Ovary (tissue), 9 donors: ENCODE data around the gene ATP5MG. TPM values are rescaled to one million over a fixed set of nuclear protein-coding genes. Genes with fewer than 3 reads are reported as not detected.

Experiments
- DNase-seq, 5 donors: peaks; one replicate each; pipeline ENCODE4 v3.0.0-alpha.2; 2019 to 2020
- H3K27ac ChIP-seq, 2 donors: fragments of 200-600 bp; one replicate each; pipeline versions ENCODE4 v1.5.1 to v1.8.0; 2019 to 2022
- H3K27me3 ChIP-seq: fragments of 200-600 bp; one replicate; pipeline ENCODE4 v1.8.0; 2022
- H3K36me3 ChIP-seq: fragments of 200-600 bp; sonication (generic); one replicate; pipeline ENCODE4 v1.5.1; 2019
- H3K4me1 ChIP-seq: one replicate; pipeline ENCODE4 v1.8.1; 2013; ENCODE audit warnings: mild to moderate bottlenecking, moderate library complexity; ENCODE audit not compliant: insufficient read depth
- H3K4me3 ChIP-seq: fragments of 200-600 bp; sonication (generic); one replicate; pipeline ENCODE4 v1.5.1; 2017
- H3K9me3 ChIP-seq, 2 donors: fragments of 200-600 bp in 1 of 2; sonication (generic) in 1 of 2; one replicate each; pipeline versions ENCODE4 v1.5.1 to v1.8.1; 2013 to 2019; ENCODE audit warnings: mild to moderate bottlenecking in 1 of 2, moderate library complexity in 1 of 2
- CTCF ChIP-seq, 3 donors: fragments of 450-650 bp in 2 of 3; fragments of 200-600 bp in 1 of 3; IDR thresholded peaks; one replicate each; pipeline versions ENCODE4 v1.5.1 to v1.8.0; 2016 to 2022; ENCODE audit warnings: antibody characterized with exemption in 3 of 3, mild to moderate bottlenecking in 1 of 3
- EP300 ChIP-seq: sonication (generic); formaldehyde crosslinking; IDR thresholded peaks from one replicate; pipeline ENCODE4 v1.6.1; 2017; ENCODE audit warnings: antibody characterized with exemption
- POLR2A ChIP-seq: fragments of 450-650 bp; IDR thresholded peaks from one replicate; pipeline ENCODE4 v1.6.1; 2017; ENCODE audit warnings: antibody characterized with exemption, mild to moderate bottlenecking, moderate library complexity
- WGBS, 3 donors: extraction: QIAGEN DNeasy Blood & Tissue Kit in 1 of 3; methylation state at CpG; one replicate each; pipeline versions ENCODE4 v1.1.5 to v1.1.7; 2013 to 2017; 5-methylcytosine and 5-hydroxymethylcytosine counted together
- intact Hi-C, 4 donors: fragments of 100-400 bp; cut with DNase I; formaldehyde crosslinking; loops; one replicate each; pipeline versions ENCODE4 v1.11.0 to v1.15.1; 2022 to 2023
- polyA plus RNA-seq, 2 donors: library from polyadenylated mRNA; stranded (reverse); fragments of 200-250 nt in 1 of 2; fragments of 350-450 nt in 1 of 2; fragmentation: Illumina TruSeq in 1 of 2; extraction: RNeasy Lipid Tissue Mini Kit (QIAGEN cat#74804) in 1 of 2; gene quantifications; one replicate each; pipeline ENCODE4 v1.2.3, GENCODE V29; 2013 to 2014
- total RNA-seq, 7 donors: library from RNA; depleted of rRNA in 2 of 7; stranded (reverse); fragments of >200 nt in 2 of 7; fragmentation: NEBNext Ultra II Directional in 3 of 7; extraction: Animal tissue kit (Norgen Biotek cat#: 25700) in 3 of 7; gene quantifications; one replicate each; pipeline versions ENCODE4 v1.1.0 to v1.2.4, GENCODE V29; 2016 to 2023
- donor health status: DM: no; HTN: no; CAD: no; lungs with moderate emphysema.
- donor health status: DM: no; HTN: no; CAD: no.
- donor health status: Bipolar disorder and iron deficiency.
- donor health status: DM: yes; HTN: yes; CAD: no.
- donor health status: DM: no; HTN: no; CAD: no.
- donor health status: DM: yes; HTN: yes; CAD: no.

Gene ATP5MG
- total and polyA plus RNA-seq, 9 donors = 70.5 to 450 (median 162) TPM

GRCh38 chr11:118373871-118374270 lies 27.5 kb upstream of the ATP5MG start:
- DNase-seq = no peak
- H3K9me3 ChIP-seq = no peaks in the 10 kb centered on the region
- H3K36me3 ChIP-seq = no peaks in the 10 kb centered on the region
- 90 to 92% (median 91%) methylated on average over 5 of the region's 5 CpGs for WGBS, 3 donors
- H3K27me3 ChIP-seq = no peaks in the 10 kb centered on the region
- intact Hi-C loops = no loop called here
- no peak overlapping the region for H3K27ac ChIP-seq
- TF ChIP-seq CTCF (IDR thresholded peaks at IDR 0.05) = no peak
- TF ChIP-seq EP300 = no peak
- no peak for TF ChIP-seq POLR2A
- no peak overlapping the region for H3K4me3 ChIP-seq
- H3K4me1 ChIP-seq = no peaks in the 10 kb centered on the region

- intact Hi-C loops = no loop called here
- no peak for TF ChIP-seq CTCF (IDR thresholded peaks at IDR 0.05)
- no peak for TF ChIP-seq EP300
- Histone ChIP-seq H3K4me3 (no peak overlapping the region), H3K4me1 (no peaks in the 10 kb centered on the region), H3K9me3 (no peaks in the 10 kb centered on the region), H3K27me3 (no peaks in the 10 kb centered on the region), H3K27ac (no peak overlapping the region), H3K36me3 (no peaks in the 10 kb centered on the region)
- 61 to 71% (median 64%) methylated on average over 3 of the region's 3 CpGs for WGBS, 3 donors
- DNase-seq = no peak
These were observed 26.7 kb upstream of the ATP5MG start for GRCh38 chr11:118374729-118375128.

- H3K4me3 ChIP-seq = no peak overlapping the region
- H3K36me3 ChIP-seq = no peaks in the 10 kb centered on the region
- TF ChIP-seq POLR2A (no peak), CTCF (IDR thresholded peaks at IDR 0.05) (no peak), EP300 (no peak)
These were observed 25.4 kb upstream of the ATP5MG start for GRCh38 chr11:118375978-118376377.

GRCh38 chr11:118379497-118379896 lies 21.9 kb upstream of the ATP5MG start:
- no peak for TF ChIP-seq POLR2A
- TF ChIP-seq EP300 = no peak
- TF ChIP-seq CTCF (IDR thresholded peaks at IDR 0.05) = no peak
- 92 to 93% (median 92%) methylated on average over 4 of the region's 4 CpGs for WGBS, 3 donors
- no peak overlapping the region for H3K4me3 ChIP-seq
- DNase-seq = no peak
- no peaks in the 10 kb centered on the region for H3K4me1 ChIP-seq
- H3K36me3 ChIP-seq = no peaks in the 10 kb centered on the region
- H3K9me3 ChIP-seq = no peaks in the 10 kb centered on the region
- no peaks in the 10 kb centered on the region for H3K27me3 ChIP-seq
- intact Hi-C loops = no loop called here
- no peak overlapping the region for H3K27ac ChIP-seq

More at GRCh38 chr11:118375978-118376377, 25.4 kb upstream of the ATP5MG start:
- H3K27ac ChIP-seq = no peak overlapping the region
- no peaks in the 10 kb centered on the region for H3K27me3 ChIP-seq
- no peaks in the 10 kb centered on the region for H3K9me3 ChIP-seq
- no peak for DNase-seq
- intact Hi-C loops = no loop called here
- no peaks in the 10 kb centered on the region for H3K4me1 ChIP-seq

GRCh38 chr11:118380571-118380970 lies 20.8 kb upstream of the ATP5MG start:
- intact Hi-C loops = no loop called here
- H3K36me3 ChIP-seq = no peaks in the 10 kb centered on the region

More at GRCh38 chr11:118380571-118380970, 20.8 kb upstream of the ATP5MG start:
- H3K27ac ChIP-seq = no peak overlapping the region
- no peaks in the 10 kb centered on the region for H3K27me3 ChIP-seq
- no peak for TF ChIP-seq CTCF (IDR thresholded peaks at IDR 0.05)
- no peak for TF ChIP-seq POLR2A
- no peak for TF ChIP-seq EP300
- H3K4me3 ChIP-seq = no peak overlapping the region
- DNase-seq = no peak
- H3K9me3 ChIP-seq = no peaks in the 10 kb centered on the region
- H3K4me1 ChIP-seq = no peaks in the 10 kb centered on the region
